Coronary artery (tissue), 2 donors: ENCODE measurements around the gene AK9.
A peak's percentile ranks its signal among the peaks of the same experiment; 100 is the strongest.

Experiments
- DNase-seq: peaks from one replicate; pipeline ENCODE4 v3.0.0-alpha.2; 2017; ENCODE audit warnings: low spot score
- H3K27ac ChIP-seq, 2 donors: fragments of 200-600 bp; sonication (generic); one replicate each; pipeline ENCODE4 v1.5.1; 2016 to 2019
- H3K4me3 ChIP-seq: fragments of 200-600 bp; sonication (generic); 2 replicates; pipeline ENCODE4 v1.5.1; 2016; ENCODE audit warnings: mild to moderate bottlenecking, moderate library complexity
- TF ChIP-seq, protein P1 (sequence below): fragments of 200-600 bp; sonication (generic); IDR thresholded peaks from one replicate; pipeline ENCODE4 v1.5.1; 2019; ENCODE audit warnings: antibody characterized with exemption

The AK9 gene

DNA sequence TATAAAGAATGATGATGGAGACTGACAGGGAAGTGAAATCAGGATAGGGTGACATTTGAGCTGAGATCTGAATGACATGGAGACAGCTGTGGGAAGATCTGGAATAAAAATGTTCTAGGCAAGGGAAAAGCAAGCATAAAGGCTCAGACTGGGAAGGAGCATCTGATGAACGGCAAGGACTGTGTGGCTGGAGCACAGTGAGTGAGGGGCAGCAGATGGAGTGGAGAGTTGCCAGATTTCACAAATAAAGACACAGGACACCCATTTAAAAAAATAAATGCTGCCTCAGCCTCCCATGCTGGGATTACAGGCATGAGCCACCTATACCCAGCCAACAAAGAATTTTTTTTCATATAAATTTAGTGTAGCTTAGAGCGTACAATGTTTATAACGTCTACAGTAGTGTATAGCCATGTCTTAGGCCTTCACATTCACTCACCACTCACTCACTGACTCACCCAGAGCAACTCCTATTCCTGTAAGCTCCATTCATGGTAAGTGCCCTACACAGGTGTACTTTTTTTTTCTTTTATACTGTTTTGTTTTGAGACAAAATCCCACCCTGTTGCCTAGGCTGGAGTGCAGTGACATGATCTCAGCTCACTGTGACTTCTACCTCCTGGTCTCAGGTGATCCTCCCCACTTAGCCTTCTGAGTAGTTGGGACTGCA, 205.6 kb downstream of the AK9 start:
- no peak for DNase-seq
- Histone ChIP-seq H3K27ac (no peak overlapping the region), H3K4me3 (no peak overlapping the region)
- TF ChIP-seq, protein P1, sequence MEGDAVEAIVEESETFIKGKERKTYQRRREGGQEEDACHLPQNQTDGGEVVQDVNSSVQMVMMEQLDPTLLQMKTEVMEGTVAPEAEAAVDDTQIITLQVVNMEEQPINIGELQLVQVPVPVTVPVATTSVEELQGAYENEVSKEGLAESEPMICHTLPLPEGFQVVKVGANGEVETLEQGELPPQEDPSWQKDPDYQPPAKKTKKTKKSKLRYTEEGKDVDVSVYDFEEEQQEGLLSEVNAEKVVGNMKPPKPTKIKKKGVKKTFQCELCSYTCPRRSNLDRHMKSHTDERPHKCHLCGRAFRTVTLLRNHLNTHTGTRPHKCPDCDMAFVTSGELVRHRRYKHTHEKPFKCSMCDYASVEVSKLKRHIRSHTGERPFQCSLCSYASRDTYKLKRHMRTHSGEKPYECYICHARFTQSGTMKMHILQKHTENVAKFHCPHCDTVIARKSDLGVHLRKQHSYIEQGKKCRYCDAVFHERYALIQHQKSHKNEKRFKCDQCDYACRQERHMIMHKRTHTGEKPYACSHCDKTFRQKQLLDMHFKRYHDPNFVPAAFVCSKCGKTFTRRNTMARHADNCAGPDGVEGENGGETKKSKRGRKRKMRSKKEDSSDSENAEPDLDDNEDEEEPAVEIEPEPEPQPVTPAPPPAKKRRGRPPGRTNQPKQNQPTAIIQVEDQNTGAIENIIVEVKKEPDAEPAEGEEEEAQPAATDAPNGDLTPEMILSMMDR: no peak

- no peak for DNase-seq
- Histone ChIP-seq H3K27ac (peak overlapping the region; percentile 28 to 95), H3K4me3 (peak overlapping the region; percentile 100)
- TF ChIP-seq, protein P1: no peak
These were observed 206.9 kb downstream of the AK9 start for GRCh38 chr6:109484122-109484521.

GRCh38 chr6:109483735-109484057, 207.3 kb downstream of the AK9 start:
- no peak for DNase-seq
- peak overlapping the region; percentile 28 to 95 for H3K27ac ChIP-seq
- peak overlapping the region; percentile 100 for H3K4me3 ChIP-seq
- TF ChIP-seq, protein P1: no peak

DNA sequence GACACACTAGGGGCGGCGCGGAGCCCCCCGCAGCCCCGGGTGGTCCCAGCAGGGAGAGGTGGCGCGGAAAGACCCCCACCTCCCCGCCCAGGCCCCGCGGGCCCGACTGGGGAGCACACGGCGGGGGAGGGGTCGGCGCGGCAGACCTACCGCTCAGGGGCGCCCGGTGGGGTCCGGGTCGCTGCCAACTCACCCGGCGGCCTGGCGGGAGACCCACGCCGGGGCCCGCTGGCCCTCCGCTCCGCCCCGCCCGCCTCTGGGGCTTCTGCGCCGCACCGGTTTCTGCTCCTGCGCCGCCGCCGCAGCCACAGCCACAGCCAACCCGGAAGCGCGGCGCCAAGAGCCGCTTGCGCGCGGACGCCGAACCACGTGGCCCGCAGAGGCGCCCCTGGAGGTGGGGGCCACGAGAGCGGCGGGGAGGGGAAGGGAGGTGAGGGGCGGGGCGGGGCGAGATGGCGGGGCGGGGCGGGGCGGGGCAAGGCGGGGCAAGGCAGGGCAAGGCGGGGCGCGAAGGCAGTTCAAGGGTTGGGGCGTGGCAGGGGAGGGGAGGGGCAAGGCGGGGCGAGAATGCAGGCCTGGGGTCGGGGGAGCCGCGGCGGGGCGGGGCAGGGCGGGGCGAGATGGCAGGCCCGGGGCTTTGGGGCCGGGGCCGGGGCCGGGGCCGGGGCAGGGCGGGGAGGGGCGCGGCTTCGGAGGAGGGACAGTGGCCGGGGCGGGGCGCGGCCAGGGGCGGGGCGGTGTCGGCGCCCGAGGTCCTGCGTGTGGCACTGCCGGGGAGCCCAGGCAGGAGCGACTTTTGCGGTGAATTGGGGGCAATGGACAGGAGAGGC, 207.9 kb downstream of the AK9 start, which contains the start of gene ZBTB24:
Gene ZBTB24, minus strand, starts transcription at position 315 of the 830 bp plus-strand sequence. CDS start 1,193 bp downstream, outside the sequence.
- Histone ChIP-seq H3K27ac (peak within 1 kb of the TSS; percentile 84 to 95), H3K4me3 (peak within 1 kb of the TSS; percentile 100)
- TF ChIP-seq, protein P1: no peak
- peak; percentile 90 for DNase-seq

- TF ChIP-seq, protein P1: no peak
- Histone ChIP-seq H3K27ac (no peak overlapping the region), H3K4me3 (peak overlapping the region; percentile 100)
- DNase-seq: no peak
These were observed 210.0 kb downstream of the AK9 start for GRCh38 chr6:109480993-109481480.

DNA sequence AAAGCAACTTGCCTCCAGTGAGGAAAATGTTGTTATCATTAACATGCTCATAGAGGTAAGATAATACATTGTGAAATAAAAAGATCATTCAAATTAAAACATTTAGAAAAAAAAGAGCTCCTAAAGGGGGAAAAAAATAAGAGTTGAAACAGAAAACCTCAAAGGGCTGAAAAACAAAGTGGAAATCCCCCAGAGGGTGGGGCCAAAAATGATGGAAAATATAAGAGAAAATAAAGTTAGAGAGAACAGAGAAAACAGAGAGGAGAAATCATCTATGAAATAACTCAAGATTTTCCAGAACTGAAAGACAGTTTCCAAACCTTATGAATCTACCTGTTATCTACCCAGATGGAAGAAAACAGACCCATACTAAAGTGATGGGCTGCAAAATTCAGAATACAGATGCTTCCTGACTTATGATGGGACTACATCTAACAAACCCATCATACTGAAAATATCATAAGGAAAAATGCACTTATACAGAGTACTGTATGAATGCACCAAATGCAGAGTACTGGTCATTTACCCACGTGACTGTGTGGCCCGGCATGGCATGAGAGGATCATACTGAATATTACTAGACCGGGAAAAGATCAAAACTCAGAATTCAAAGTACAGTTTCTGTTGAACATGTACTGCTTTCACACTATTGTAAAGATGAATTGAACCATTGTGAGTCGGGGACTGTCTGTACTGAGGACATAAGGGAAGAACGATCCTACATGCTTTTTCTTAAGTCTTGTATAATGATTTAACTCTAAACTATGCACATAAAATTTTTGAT, 212.0 kb downstream of the AK9 start:
- TF ChIP-seq, protein P1: no peak

More for the DNA sequence above, 212.0 kb downstream of the AK9 start:
- no peak overlapping the region for H3K27ac ChIP-seq
- no peak for DNase-seq
- peak overlapping the region; percentile 21 for H3K4me3 ChIP-seq
